ENCODE measurements around the gene GARS1. TPM values are rescaled to one million over a fixed set of nuclear protein-coding genes. Genes with fewer than 3 reads are reported as not detected.

The GARS1 gene
- total and polyA plus RNA-seq, 9 of the 15 experiments (the other 6 are each of a cell fraction or from before 2014, with no cell fraction given) = 142 to 769 (median 272) TPM

- TF ChIP-seq MAZ (CRISPR knock-in tag; conservative IDR thresholded peaks at IDR 0.05 in 1 of 2, IDR thresholded peaks at IDR 0.05 in 1 of 2) (no peak), ZBTB11 (CRISPR knock-in tag; IDR thresholded peaks at IDR 0.05) (no peak), RBBP5 (IDR thresholded peaks at IDR 0.05; ENCODE audit: borderline replicate concordance, insufficient read depth, low read length, poor library complexity, severe bottlenecking) (no peak), NCOA1 (IDR thresholded peaks at IDR 0.05; ENCODE audit: low read depth) (no peak), ZSCAN29 (IDR thresholded peaks at IDR 0.05) (no peak), KLF10 (CRISPR knock-in tag; IDR thresholded peaks at IDR 0.05) (no peak)
- TF ChIP-seq, protein P1, sequence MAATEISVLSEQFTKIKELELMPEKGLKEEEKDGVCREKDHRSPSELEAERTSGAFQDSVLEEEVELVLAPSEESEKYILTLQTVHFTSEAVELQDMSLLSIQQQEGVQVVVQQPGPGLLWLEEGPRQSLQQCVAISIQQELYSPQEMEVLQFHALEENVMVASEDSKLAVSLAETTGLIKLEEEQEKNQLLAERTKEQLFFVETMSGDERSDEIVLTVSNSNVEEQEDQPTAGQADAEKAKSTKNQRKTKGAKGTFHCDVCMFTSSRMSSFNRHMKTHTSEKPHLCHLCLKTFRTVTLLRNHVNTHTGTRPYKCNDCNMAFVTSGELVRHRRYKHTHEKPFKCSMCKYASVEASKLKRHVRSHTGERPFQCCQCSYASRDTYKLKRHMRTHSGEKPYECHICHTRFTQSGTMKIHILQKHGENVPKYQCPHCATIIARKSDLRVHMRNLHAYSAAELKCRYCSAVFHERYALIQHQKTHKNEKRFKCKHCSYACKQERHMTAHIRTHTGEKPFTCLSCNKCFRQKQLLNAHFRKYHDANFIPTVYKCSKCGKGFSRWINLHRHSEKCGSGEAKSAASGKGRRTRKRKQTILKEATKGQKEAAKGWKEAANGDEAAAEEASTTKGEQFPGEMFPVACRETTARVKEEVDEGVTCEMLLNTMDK (IDR thresholded peaks at IDR 0.05; ENCODE audit: borderline replicate concordance, insufficient read depth, low read depth, low read length, poor library complexity, severe bottlenecking) = no peak
- TF ChIP-seq, protein P2, sequence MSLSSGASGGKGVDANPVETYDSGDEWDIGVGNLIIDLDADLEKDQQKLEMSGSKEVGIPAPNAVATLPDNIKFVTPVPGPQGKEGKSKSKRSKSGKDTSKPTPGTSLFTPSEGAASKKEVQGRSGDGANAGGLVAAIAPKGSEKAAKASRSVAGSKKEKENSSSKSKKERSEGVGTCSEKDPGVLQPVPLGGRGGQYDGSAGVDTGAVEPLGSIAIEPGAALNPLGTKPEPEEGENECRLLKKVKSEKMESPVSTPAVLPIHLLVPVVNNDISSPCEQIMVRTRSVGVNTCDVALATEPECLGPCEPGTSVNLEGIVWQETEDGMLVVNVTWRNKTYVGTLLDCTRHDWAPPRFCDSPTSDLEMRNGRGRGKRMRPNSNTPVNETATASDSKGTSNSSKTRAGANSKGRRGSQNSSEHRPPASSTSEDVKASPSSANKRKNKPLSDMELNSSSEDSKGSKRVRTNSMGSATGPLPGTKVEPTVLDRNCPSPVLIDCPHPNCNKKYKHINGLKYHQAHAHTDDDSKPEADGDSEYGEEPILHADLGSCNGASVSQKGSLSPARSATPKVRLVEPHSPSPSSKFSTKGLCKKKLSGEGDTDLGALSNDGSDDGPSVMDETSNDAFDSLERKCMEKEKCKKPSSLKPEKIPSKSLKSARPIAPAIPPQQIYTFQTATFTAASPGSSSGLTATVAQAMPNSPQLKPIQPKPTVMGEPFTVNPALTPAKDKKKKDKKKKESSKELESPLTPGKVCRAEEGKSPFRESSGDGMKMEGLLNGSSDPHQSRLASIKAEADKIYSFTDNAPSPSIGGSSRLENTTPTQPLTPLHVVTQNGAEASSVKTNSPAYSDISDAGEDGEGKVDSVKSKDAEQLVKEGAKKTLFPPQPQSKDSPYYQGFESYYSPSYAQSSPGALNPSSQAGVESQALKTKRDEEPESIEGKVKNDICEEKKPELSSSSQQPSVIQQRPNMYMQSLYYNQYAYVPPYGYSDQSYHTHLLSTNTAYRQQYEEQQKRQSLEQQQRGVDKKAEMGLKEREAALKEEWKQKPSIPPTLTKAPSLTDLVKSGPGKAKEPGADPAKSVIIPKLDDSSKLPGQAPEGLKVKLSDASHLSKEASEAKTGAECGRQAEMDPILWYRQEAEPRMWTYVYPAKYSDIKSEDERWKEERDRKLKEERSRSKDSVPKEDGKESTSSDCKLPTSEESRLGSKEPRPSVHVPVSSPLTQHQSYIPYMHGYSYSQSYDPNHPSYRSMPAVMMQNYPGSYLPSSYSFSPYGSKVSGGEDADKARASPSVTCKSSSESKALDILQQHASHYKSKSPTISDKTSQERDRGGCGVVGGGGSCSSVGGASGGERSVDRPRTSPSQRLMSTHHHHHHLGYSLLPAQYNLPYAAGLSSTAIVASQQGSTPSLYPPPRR (CRISPR knock-in tag; IDR thresholded peaks at IDR 0.05; ENCODE audit: borderline replicate concordance) = no peak
Observed at GRCh38 chr7:30644286-30644955, 49.7 kb downstream of the GARS1 start (continued).
